KG1 (cell line): ENCODE data around the gene GP5.

ENCODE experiments used
- DNase-seq: peaks from one replicate; lab custom pipeline; 2025; lab: John Stamatoyannopoulos, UW

Gene GP5

DNA sequence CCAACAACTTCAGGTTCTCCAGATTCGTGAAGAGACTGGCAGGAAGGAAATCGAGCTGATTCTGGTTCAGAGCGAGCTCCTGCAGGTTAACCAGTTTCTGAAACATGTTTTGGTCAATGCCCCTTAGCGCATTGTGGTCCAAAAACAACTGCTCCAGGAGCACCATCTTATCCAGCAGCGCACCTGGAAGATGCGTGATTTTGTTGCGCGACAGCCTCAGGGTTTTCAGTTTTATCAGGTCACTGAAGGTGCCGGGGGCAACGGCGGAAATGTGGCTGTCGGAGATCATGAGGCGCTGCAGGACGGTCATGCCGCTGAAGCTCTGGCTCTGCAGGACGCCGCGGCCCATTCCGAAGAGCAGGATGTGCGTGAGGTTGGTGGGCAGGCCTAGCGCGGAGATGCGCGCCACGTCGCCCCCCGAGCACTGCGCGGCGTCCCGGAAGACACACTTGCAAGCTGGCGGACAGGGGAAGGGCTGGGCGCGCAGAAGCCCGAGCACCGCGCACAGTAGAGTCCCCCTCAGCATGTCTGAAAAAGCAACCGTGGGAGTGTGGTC, 1.2 kb downstream of the GP5 start:
- no peak for DNase-seq

DNA sequence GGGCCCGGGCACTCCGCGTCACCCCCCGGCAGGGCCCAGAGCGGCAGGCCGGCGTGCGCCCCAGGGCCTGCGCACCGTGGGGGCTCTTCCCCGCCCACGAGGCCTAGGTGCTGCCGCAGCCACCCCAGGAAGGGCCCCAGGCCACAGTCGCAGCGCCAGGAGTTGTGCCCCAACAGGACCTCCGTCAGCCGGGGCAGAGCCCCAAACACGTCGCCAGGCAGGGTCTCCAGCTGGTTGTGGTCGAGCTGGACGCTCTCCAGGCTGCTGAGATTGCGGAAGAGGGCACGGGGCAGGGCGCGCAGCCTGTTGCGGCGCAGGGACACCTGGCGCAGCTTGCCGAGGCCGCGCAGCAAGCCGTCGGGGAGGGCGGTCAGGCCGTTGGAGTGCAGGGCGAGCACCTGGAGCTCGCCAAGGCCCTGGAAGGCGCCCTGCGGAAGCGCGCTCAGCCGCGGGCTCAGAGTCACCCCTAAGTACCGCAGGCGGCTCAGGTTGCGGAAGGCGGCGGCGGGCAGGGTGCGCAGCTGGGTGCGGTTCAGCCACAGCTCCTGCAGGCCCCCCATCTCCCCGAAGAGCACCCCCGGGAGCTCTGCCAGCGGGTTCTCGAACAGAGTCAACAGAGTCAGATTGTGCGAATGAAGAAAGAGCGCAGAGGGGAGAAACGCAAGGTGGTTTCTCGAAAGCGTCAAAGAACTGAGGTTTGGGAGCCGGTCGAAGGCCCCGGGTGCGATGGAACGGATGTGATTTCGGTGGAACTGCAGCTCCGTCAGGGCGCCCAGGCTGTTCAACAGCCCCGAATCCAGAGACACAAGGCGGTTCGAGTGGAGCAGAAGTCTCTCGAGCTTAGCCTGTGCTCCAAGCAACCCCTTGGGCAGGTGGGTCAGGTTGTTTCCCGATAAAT, 2.0 kb downstream of the GP5 start:
- DNase-seq, result no peak

DNA sequence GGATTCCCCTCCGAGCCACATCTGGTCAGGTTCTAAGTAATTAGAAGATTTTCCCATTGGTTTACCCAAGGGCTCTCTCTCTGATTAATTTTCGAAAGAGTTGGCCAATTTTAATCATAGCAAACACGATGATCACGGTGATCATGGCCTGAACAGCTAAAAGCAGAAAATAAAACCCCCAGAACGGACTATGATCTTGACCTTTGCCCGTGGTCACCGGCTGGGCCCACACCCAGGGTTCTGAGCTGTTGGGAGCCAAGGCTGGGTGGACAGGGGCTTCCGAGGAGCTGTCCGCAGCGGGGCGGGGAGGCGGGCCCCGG, 2.6 kb downstream of the GP5 start:
- no peak for DNase-seq

DNA sequence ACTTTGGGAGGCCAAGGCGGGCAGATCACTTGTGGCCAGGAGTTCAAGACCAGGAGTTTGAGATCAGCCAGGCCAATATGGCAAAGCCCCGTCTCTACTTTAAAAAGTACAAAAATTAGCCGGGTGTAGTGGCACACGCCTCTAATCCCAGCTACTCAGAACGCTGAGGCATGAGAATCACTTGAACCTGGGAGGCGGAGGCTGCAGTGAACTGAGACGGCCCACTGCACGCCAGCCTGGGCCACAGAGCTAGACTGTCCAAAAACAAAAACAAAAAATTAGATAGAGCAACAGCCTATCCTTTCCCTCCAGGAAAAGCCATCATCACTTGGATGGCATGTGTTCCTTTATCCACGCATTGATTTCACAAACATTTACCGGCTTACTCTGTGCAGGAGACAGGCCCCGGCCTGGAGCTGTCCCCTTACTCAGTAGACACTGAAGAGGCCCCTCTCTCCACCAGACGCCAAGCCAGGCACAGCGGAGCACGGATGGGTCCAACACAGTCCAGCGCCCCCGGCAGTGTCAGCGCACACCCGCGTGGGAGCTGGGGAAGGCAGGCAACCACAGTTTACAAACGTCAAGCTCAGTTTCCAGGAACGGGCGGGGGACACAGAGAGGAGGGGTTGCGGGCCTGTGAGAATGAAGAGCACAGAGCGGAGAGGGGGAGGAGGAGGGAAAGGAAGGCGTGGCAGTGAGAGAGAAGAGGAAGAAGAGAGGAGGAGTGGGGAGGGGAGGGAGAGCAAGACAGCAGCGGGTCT, 3.1 kb downstream of the GP5 start:
- no peak for DNase-seq

DNA sequence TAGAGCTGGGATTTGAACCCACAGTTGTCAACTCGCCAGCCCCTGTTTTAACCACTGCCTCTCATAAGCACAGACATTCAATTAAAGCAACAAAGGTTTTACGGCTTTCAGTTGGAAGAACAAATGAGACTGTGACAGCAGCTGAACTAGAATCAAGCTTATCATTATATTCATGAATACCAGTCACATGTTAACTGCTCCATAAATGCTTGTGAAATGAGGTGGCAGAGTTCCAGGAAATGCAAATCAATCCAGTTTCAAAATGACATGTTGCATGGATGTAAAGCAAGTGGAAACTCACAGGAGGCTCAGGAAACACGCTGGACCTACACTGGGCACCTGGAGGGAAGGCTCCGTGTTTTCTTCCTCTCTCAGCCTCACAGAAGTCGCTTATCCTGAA, 3.9 kb downstream of the GP5 start:
- DNase-seq, result no peak

DNA sequence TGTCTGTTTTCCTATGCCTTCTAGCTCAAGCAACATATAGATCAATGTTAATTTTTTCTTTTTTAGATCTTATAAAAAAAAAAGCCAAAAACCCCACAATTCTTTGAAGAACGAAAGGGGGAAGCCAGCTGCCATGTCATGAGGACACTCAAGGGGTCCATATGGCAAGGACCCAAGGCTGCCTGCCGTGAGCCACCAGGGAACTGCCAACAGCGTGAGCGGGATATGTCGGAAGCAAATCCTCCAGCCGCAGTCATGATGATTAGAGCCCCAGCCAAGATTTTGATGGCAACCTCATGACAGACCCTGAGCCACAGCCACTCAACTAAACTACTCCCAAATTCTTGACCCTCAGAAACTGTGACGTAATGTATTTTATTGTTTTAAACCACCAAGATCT, 6.5 kb downstream of the GP5 start:
- DNase-seq, result no peak

DNA sequence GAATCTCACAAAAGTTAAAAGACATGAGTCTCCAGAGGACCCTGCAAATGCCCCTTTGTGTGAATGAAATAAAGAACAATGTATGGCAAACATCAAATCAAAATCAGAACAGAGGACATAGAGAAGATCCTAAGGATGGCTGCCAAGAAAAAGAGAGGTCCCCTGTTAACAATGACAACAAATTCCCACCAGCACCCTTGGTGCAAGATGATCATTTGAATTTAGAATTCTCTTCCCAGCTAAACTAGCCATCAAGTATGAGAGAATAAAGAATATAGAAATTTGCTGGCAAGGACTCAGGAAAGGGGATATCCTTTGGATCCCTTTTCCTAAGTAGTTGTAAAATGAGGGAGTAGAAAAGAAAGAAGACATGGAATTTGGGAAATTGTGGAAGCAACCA, 8.2 kb downstream of the GP5 start:
- DNase-seq, result no peak

DNA sequence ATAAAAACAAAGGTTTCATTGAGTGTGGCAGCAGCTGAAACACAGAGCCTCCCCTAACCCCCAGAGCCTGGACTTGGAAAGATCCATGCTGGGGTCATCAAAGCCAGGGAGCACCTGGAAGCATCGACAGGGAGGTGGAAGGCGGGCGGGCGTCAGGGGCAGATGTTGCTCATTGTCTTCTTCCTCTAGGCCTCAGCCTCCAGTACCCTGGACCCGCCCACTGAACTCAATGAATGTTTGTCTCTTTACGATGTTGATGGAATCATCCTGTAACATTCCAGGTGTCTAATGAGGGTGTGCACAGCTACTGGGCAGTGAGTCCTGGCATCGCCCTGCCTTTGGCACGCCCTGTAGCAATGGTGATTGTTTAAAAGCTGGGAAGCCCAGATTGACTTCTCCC, 9.8 kb downstream of the GP5 start:
- DNase-seq, result no peak

DNA sequence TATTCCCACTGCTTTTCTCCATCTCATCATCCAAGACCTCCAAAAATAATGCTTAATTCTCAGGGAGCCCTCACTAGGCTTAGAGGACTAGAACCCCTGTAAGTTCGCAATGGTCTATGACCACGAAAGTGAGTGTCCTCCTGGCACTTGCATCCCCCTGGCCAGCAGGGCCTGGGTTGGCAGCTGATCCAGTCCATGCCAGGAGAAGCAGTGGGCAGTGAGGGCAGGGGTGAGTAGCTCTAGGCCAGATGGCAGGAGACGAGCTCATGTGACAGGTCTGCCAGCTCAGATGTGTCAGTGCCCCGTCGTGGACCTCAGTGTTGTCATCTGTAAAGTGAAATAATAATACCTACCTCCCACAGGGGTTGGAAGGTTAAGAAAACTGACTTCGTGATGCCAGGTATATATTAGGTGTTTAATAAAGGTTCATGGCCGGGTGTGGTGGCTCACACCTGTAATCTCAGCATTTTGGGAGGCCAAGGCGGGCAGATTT, 11.1 kb downstream of the GP5 start:
- DNase-seq, result no peak

DNA sequence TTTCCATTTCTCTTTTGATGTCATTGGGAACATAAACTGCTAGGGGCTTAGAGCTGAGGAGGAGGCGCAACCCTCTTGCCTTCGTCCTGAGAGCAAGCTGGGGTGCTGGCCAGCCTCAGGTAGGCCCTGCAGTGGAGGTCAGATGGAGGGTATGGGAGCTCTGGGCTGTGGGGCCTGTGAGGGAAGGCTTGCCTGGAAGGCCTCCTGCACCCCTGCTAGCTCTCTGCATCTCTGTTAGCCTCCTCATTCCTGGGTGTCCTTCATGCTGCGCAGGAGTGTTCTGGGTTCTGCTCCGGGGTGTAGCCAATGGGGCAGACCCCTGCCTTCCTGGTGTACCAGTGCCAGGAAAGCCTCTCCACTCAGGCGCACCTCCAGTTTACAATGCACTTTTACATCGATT, 11.8 kb downstream of the GP5 start:
- no peak for DNase-seq

DNA sequence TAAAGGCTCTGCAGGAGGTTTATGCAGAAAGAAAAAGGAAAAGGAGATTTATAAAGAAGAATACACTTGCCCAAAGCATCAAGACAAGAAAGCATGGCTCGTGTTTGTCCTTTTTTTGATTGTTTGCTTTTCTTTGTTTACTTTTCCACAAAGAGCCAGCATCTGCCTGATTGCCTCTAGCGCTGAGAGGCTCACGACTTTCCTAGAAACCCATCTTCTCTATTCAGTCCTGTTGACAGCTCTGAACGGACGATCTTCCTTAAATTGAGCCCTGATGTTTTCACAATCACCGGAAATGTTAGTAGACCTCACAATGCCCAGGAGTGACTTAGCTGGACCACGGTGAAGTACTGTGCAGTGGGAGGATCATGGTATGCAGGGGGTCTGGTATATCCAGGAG, 12.4 kb downstream of the GP5 start:
- DNase-seq, result no peak

DNA sequence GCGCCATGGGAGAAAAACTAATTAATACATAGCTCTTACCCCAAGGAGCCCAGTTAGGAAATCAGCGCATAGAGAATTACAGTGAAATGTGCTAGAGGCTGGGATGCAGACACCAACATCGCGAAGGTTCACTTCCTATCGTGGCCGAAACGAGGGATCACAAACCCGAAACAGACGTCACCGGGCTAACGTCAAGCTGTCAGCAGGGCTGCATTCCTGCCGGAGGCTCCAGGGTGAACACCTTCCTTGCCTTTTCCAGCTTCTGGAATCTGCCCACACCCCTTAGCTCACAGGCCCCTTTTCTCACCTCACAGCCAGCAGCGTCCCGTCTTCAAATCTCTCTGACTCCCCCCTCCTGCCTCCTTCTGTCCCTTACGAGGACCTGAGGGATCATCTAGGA, 13.0 kb downstream of the GP5 start:
- no peak for DNase-seq

DNA sequence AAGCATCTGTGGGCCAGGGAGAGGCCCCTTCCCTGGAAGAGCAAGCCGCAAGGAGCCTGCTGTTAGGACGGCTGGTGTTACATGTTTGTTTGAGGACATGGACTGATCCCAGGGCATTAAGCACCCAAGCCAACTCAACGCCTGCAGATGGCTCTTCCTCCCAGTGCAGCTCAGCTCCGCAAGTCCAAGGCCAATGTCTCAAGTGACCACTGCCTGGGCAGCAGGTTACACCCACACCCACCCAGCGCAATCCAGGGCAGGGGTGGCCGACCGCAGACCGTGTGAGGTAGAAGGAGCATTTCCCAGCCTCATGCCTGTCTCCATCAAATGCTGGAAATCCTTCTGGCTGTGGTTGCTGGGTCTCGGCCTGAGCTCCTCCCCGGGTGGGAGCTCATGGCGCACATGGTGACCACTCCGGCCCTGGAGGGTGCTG, 14.5 kb downstream of the GP5 start:
- no peak for DNase-seq

DNA sequence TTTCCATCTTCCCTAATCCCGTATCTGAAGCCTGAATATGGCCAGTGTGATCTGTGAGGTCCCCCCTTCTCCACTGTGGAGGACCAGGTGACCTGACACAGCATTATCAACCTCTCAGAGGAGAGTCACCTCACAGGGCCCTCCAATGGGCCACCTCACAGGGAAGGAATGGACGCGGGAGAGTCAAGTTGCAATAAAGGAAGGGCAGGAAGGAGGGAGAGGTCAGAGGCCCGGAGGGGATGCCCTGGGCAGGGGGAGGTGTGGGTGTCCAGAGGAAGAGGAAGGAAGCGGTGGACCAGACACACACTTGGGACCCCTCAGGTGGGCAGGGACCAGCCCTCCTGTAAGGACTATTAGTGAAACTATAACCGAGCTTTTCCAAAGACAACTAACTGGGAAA, 14.9 kb downstream of the GP5 start:
- no peak for DNase-seq

DNA sequence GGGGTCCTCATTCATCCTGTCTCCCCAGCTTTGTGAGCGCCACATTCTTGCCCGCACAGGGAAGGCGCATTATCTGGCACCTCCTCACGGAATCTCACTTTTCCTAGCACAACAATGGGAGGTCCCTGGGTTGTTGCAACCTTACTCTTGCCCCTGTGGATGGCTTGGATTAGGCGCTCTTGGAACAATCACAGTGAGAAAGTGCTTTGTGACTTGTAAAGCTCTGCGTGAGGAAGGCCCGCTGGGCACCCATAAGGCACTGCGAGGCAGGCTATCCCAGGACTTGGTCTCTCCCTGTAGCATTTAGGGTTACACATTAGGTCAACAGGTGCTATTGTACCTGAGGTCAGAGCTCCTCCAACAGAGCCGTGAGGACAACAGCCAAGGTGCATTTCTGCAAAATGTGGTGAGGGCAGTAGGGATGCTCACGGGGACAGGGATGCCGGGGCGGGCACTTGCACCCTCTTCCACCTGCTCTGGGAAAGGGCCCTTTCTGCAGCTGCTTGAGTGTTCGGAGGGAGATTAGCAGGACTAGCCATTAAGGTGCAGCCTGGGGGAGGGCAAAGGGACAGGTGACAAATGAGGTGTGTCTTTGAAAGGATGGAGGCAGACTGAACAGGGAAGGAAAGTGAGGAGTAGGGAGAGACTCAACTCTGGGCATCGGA, 15.7 kb downstream of the GP5 start:
- no peak for DNase-seq

DNA sequence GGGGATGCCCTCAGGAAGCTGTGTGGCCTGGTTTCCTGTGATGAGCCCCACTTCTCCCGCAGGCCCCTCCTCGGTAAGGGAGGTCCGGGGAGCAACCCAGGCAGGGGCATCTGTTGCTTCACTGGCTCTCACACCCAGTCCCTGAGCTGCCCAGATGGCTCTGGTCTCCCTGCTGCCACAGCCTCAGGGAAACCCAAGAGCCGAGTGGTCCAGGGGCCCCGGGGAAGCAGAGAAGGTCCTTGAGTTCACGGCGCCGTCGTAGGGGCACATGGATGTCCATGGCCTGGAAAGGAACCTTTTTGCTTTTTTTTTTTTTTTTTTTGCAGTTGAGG, 16.2 kb downstream of the GP5 start:
- DNase-seq, result no peak

DNA sequence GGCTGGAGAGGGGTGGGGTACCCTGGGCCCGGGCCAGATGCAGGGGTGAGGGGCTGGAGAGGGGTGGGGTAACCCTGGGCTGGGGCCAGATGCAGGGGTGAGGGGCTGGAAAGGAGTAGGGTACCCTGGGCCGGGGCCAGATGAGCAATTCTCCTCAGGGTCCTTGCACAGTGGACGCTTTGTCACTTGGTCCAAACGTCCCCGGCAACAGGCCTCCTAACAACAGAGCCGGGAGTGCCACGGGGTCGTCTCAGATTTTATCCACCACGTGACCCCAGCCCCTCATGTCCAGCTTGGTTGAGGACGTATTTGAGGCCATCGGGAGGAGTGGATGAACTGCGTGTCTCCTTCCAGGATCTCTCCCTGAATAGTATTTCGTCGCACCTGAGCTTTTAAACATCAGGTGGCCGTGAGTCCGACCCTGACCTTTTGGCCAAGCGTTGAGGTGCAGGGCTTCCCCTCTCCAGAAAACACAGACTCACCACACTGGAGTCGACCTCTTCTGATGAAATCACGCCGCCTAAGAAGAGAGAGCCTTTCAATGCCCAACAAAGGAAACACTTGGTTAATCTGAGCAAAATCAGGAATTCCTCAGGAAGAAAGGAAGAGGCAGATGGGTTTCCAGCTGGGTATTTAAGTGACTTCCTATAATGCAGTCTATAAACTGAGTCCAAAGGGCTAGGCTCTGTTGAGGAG, 16.7 kb downstream of the GP5 start:
- no peak for DNase-seq

DNA sequence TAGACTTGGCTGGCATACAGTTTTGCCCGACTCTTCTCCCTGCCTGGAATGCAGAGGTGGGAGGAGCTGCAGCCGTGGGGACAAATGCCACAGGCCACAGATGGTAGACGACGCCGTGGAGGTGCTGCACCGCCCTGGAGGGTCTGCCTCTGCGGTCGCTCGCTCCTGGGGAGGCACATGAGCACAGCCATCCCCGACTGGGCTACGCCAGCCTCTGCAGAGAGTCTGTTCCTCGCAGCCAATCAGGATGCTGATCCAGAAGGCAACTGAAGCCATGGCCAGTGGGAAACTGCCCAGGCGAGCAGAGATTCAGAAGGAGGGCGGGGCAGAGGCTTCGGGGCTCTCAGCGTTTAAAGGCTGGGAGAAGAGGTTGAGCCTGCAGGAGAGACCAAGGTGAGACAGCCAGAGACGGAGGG, 17.6 kb downstream of the GP5 start:
- no peak for DNase-seq

DNA sequence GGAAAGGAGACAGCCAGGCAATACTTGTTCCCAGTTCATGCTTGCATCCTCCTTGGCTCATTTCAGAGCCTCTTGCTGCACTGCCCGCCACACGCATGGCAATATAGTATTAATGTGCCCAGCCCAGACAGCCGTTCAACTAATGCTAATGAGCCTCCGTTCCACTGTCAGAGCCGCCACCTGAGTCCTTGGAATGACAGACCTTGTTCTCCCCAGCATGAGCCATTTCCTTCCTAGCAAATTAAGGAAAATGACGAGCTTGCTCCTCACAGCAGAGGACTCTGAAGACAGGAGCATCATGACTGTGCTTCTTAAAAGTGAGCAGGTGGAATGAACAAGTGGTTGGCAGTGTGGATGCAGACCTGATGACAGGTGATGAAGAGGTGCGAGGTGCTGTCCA, 18.7 kb downstream of the GP5 start:
- no peak for DNase-seq

DNA sequence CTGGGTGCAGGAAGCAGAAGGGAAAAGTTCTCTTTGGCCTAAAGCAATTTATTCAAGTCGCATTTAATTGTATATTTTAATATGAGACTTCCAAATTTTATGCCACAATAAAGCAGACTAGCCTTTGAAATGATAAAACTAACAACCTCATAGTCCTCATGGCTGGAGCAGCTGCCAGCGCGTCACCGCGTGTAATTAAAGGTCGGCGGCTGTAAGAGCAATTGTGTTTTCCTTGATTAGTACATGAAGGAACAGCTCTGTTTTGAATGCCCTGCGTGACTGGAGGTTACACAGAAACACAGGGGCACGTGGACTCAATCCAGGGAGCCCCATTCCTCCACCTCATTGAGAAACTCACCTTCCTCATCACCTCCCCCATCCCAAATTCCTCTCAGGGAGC, 19.4 kb downstream of the GP5 start:
- DNase-seq, result no peak

DNA sequence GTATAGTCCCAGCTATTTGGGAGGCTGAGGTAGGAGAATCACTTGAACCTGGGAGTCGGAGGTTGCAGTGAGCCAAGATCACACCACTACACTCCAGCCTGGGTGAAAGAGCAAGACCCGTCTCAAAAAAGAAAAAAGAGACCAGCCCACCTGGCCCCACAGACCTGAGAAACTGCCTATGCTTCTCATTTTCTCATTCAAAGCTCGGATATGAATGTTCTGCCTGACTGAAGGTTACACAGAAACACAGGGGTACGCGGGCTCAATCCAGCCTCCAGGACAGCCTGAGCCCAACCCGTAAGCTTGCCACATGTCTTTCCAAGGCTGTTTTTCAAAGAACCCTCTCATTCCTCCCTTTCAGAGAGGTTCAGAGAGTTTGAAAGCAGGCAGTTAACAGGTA, 19.8 kb downstream of the GP5 start:
- DNase-seq, result no peak

DNA sequence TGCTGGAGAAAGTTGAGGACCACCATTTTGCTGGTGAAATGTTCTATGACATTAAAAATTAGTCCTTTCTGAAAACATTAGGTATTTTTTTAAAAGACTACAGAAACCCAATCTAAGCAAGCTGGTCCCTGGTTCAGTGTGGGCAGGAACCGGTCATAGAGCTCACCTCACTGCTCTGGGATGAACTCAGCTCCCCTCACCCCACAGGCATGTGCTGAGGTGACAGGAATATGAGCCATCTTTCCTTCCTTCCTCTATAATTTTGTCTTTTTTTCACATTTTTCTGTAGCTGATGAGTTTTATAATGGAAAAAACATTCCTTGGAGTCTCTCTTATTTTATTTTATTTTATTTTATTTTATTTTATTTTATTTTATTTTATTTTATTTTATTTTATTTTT, 21.4 kb downstream of the GP5 start:
- no peak for DNase-seq
